Ascending aorta (tissue), 2 donors: ENCODE results near the gene CYTH1. TPM values are rescaled to one million over a fixed set of nuclear protein-coding genes. Genes with fewer than 3 reads are reported as not detected.

Experiments used
- DNase-seq, 2 donors: peaks; one replicate each; pipeline ENCODE4 v3.0.0-alpha.2; 2019; ENCODE audit warnings: low spot score in 2 of 2
- H3K27ac ChIP-seq, 2 donors: fragments of 200-600 bp; sonication (generic); one replicate each; pipeline ENCODE4 v1.5.1; 2016 to 2017; ENCODE audit warnings: mild to moderate bottlenecking in 1 of 2
- H3K27me3 ChIP-seq: fragments of 200-600 bp; sonication (generic); one replicate; pipeline ENCODE4 v1.5.1; 2017
- H3K36me3 ChIP-seq, 2 donors: fragments of 200-600 bp; sonication (generic); one replicate each; pipeline ENCODE4 v1.5.1; 2016
- H3K4me1 ChIP-seq, 2 donors: fragments of 200-600 bp; sonication (generic); one replicate each; pipeline ENCODE4 v1.5.1; 2016 to 2017; ENCODE audit warnings: mild to moderate bottlenecking in 1 of 2
- H3K4me3 ChIP-seq, 2 donors: fragments of 200-600 bp; sonication (generic); one replicate each; pipeline ENCODE4 v1.5.1; 2016 to 2017; ENCODE audit warnings: mild to moderate bottlenecking in 1 of 2
- H3K9me3 ChIP-seq, 2 donors: fragments of 200-600 bp; sonication (generic); one replicate each; pipeline ENCODE4 v1.5.1; 2016
- CTCF ChIP-seq, 3 experiments: fragments of 200-600 bp in 2 of 3; fragments of 450-650 bp in 1 of 3; sonication (generic) in 2 of 3; IDR thresholded peaks; one replicate each; pipeline ENCODE4 v1.5.1; 2016 to 2019; ENCODE audit warnings: antibody characterized with exemption in 3 of 3, mild to moderate bottlenecking in 1 of 3, moderate library complexity in 1 of 3
- intact Hi-C: fragments of 100-400 bp; cut with DNase I; formaldehyde crosslinking; loops from one replicate; pipeline ENCODE4 v1.15.1; 2023
- total RNA-seq: library from RNA; depleted of rRNA; stranded (reverse); fragments of >200 nt; gene quantifications from one replicate; pipeline ENCODE4 v1.1.0, GENCODE V29; 2016

CYTH1 gene
- total RNA-seq, 1 donor from 2014 or later: 46.5 TPM

GRCh38 chr17:78642707-78643106 lies 139.4 kb downstream of the CYTH1 start:
- no peak for TF ChIP-seq CTCF (IDR thresholded peaks at IDR 0.05)
- Histone ChIP-seq H3K27ac (no peak overlapping the region), H3K36me3 (no peaks in the 10 kb centered on the region), H3K4me1 (no peaks in the 10 kb centered on the region), H3K4me3 (no peak overlapping the region), H3K27me3 (no peaks in the 10 kb centered on the region), H3K9me3 (no peaks in the 10 kb centered on the region)
- DNase-seq: no peak
- intact Hi-C loops: no loop called here

GRCh38 chr17:78641666-78642065 lies 140.4 kb downstream of the CYTH1 start:
- intact Hi-C loops: no loop called here
- Histone ChIP-seq H3K4me3 (no peak overlapping the region), H3K4me1 (no peaks in the 10 kb centered on the region), H3K36me3 (no peaks in the 10 kb centered on the region), H3K27me3 (no peaks in the 10 kb centered on the region), H3K9me3 (no peaks in the 10 kb centered on the region), H3K27ac (no peak overlapping the region)
- no peak for TF ChIP-seq CTCF (IDR thresholded peaks at IDR 0.05)
- no peak for DNase-seq

- Histone ChIP-seq H3K9me3 (no peaks in the 10 kb centered on the region), H3K27me3 (no peaks in the 10 kb centered on the region), H3K4me3 (no peak overlapping the region), H3K27ac (no peak overlapping the region), H3K4me1 (no peaks in the 10 kb centered on the region), H3K36me3 (no peaks in the 10 kb centered on the region)
- DNase-seq: no peak
- intact Hi-C loops: no loop called here
- no peak for TF ChIP-seq CTCF (IDR thresholded peaks at IDR 0.05)
Measured at GRCh38 chr17:78641243-78641642, 140.8 kb downstream of the CYTH1 start.

- Histone ChIP-seq H3K36me3 (no peaks in the 10 kb centered on the region), H3K9me3 (no peaks in the 10 kb centered on the region), H3K4me1 (no peaks in the 10 kb centered on the region), H3K4me3 (no peak overlapping the region), H3K27ac (no peak overlapping the region), H3K27me3 (no peaks in the 10 kb centered on the region)
- DNase-seq: no peak
- TF ChIP-seq CTCF (IDR thresholded peaks at IDR 0.05): no peak
- intact Hi-C loops: no loop called here
Measured at GRCh38 chr17:78640700-78641099, 141.4 kb downstream of the CYTH1 start.

GRCh38 chr17:78637643-78638420 lies 144.2 kb downstream of the CYTH1 start:
- Histone ChIP-seq H3K4me3 (no peak overlapping the region), H3K4me1 (no peaks in the 10 kb centered on the region), H3K9me3 (no peaks in the 10 kb centered on the region), H3K27ac (no peak overlapping the region), H3K27me3 (no peaks in the 10 kb centered on the region), H3K36me3 (no peaks in the 10 kb centered on the region)
- intact Hi-C loops: no loop called here
- no peak for TF ChIP-seq CTCF (IDR thresholded peaks at IDR 0.05)
- DNase-seq: no peak
